Ishikawa (cell line): ENCODE measurements around the gene IFNE.

Experiments
- CEBPB ChIP-seq: IDR thresholded peaks from 2 replicates; pipeline ENCODE4 v1.6.1; 2012
- CREB1 ChIP-seq: IDR thresholded peaks from 2 replicates; pipeline ENCODE4 v1.6.1; 2012; ENCODE audit warnings: low read depth
- EGR1 ChIP-seq: IDR thresholded peaks from 2 replicates; pipeline ENCODE4 v1.6.1; 2012
- EP300 ChIP-seq: IDR thresholded peaks from 2 replicates; pipeline ENCODE4 v1.6.1; 2012; ENCODE audit warnings: borderline replicate concordance
- FOXM1 ChIP-seq: IDR thresholded peaks from 2 replicates; pipeline ENCODE4 v1.6.1; 2012; ENCODE audit warnings: low read depth, borderline replicate concordance
- RAD21 ChIP-seq: IDR thresholded peaks from 2 replicates; pipeline ENCODE4 v1.6.1; 2012; ENCODE audit warnings: low read depth
- TAF1 ChIP-seq: IDR thresholded peaks from 2 replicates; pipeline ENCODE4 v1.6.1; 2012; ENCODE audit warnings: low read depth, mild to moderate bottlenecking
- TEAD4 ChIP-seq: IDR thresholded peaks from 2 replicates; pipeline ENCODE4 v1.6.1; 2012
- YY1 ChIP-seq: IDR thresholded peaks from 2 replicates; pipeline ENCODE4 v1.6.1; 2012; ENCODE audit warnings: low read depth

- no peak for TF ChIP-seq CREB1
- TF ChIP-seq FOXM1, result no peak
- TF ChIP-seq YY1, result no peak
- no peak for TF ChIP-seq EP300
- no peak for TF ChIP-seq EGR1
- TF ChIP-seq CEBPB, result no peak
- no peak for TF ChIP-seq TAF1
- TF ChIP-seq RAD21, result no peak
- TF ChIP-seq TEAD4, result no peak
These were observed 23.5 kb upstream of the IFNE start for GRCh38 chr9:21505425-21506179.
